ENCODE measurements around the gene HAS3. TPM values are rescaled to one million over a fixed set of nuclear protein-coding genes. Genes with fewer than 3 reads are reported as not detected.

HAS3 gene
- total and polyA plus RNA-seq, 11 donors = 0.21 to 2.0 (median 0.48) TPM

DNA sequence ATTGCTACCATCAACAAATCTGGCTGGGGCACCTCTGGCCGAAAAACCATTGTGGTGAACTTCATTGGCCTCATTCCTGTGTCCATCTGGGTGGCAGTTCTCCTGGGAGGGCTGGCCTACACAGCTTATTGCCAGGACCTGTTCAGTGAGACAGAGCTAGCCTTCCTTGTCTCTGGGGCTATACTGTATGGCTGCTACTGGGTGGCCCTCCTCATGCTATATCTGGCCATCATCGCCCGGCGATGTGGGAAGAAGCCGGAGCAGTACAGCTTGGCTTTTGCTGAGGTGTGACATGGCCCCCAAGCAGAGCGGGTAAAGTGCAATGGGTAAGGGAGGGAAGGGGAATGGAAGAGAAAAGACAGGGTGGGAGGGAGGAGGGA is 9.5 kb downstream of the HAS3 start:
- intact Hi-C loops (cut with DNase I) = loop anchor here in 4 of 10 donors (5.0 to 10.0 kb wide), 4 partner anchors 130 to 580 kb away; partner anchors contain the start of gene ZFP90 (in 1 of the 4)
- H3K4me3 ChIP-seq = no peak overlapping the region
- TF ChIP-seq POLR2A (IDR thresholded peaks at IDR 0.05) = no peak
- no peak for DNase-seq
- no peaks in the 10 kb centered on the region for H3K9me3 ChIP-seq
- H3K4me1 ChIP-seq = peaks cover 0 to 53% (median 23%) of the 10 kb centered on the region in 12 donors
- H3K27ac ChIP-seq = no peak overlapping the region
- peaks cover 0 to 73% (median 50%) of the 10 kb centered on the region in 9 donors for H3K36me3 ChIP-seq
- ATAC-seq = no peak
- H3K27me3 ChIP-seq = no peaks in the 10 kb centered on the region
- WGBS, 4 donors = 96 to 97% (median 97%) methylated on average over 6 of the region's 6 CpGs

DNA sequence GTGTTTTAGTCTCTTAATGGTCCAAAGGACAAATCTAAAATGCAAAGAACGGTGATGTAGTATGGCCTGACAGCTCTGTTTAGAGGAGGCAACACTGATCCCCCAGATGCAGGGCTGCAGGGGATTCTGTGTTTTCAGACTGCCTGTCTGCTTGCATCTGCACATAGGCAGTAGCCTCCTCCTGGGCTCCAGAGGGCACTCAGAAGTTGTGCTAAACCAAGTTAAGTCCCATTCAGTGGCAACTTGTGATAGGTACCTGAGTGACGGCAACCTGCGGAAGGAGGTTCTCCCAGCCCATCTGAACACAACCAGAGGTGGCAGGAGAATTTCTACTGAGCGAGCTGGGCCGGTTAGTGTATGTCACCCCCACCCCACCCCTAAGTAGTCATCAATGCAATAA is 9.9 kb downstream of the HAS3 start:
- intact Hi-C loops (cut with DNase I) = loop anchor here in 4 of 10 donors (5.0 to 10.0 kb wide), 4 partner anchors 131 to 581 kb away; partner anchors contain the start of gene ZFP90 (in 1 of the 4)
- H3K9me3 ChIP-seq = no peaks in the 10 kb centered on the region
- 95 to 98% (median 96%) methylated on average over 5 of the region's 5 CpGs for WGBS, 4 donors
- no peak overlapping the region for H3K4me3 ChIP-seq
- H3K36me3 ChIP-seq = peaks cover 0 to 73% (median 52%) of the 10 kb centered on the region in 9 donors
- H3K27me3 ChIP-seq = no peaks in the 10 kb centered on the region
- TF ChIP-seq, protein P1, sequence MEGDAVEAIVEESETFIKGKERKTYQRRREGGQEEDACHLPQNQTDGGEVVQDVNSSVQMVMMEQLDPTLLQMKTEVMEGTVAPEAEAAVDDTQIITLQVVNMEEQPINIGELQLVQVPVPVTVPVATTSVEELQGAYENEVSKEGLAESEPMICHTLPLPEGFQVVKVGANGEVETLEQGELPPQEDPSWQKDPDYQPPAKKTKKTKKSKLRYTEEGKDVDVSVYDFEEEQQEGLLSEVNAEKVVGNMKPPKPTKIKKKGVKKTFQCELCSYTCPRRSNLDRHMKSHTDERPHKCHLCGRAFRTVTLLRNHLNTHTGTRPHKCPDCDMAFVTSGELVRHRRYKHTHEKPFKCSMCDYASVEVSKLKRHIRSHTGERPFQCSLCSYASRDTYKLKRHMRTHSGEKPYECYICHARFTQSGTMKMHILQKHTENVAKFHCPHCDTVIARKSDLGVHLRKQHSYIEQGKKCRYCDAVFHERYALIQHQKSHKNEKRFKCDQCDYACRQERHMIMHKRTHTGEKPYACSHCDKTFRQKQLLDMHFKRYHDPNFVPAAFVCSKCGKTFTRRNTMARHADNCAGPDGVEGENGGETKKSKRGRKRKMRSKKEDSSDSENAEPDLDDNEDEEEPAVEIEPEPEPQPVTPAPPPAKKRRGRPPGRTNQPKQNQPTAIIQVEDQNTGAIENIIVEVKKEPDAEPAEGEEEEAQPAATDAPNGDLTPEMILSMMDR (IDR thresholded peaks at IDR 0.05) = no peak
- no peak for TF ChIP-seq POLR2A (IDR thresholded peaks at IDR 0.05)
- DNase-seq (no peak), ATAC-seq (no peak)
- H3K27ac ChIP-seq = no peak overlapping the region
- H3K4me1 ChIP-seq = peaks cover 0 to 53% (median 23%) of the 10 kb centered on the region in 12 donors

DNA sequence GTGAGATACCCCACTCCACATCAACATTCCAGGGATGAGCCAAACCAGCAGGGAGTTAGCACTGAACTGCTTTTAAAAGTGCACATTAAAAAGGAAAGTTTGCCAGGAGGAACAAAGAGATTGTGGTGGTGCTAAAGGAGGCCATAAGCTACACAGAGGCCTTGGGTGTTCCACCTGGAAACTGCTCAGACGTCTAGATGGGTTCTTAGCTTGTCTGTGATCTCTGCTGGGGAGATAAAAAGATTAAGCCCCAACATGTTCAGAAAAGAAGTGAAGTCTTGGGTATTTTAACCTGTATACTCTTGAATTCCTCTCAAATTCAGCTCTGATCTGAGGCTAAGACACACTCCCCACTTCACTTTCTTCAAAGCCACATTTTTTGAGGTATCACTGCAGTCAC is 10.4 kb downstream of the HAS3 start:
- Histone ChIP-seq H3K27ac (peak overlapping the region in 2 of 12 donors; percentile 10 to 17), H3K36me3 (peaks cover 0 to 73% (median 53%) of the 10 kb centered on the region in 9 donors), H3K4me1 (peaks cover 0 to 53% (median 23%) of the 10 kb centered on the region in 12 donors), H3K27me3 (no peaks in the 10 kb centered on the region), H3K4me3 (no peak overlapping the region), H3K9me3 (no peaks in the 10 kb centered on the region)
- 52 to 67% (median 65%) methylated on average over 1 of the region's 1 CpG for WGBS, 4 donors
- DNase-seq (no peak), ATAC-seq (no peak)
- intact Hi-C loops (cut with DNase I) = loop anchor here in 4 of 10 donors (5.0 to 10.0 kb wide), 4 partner anchors 131 to 581 kb away; partner anchors contain the start of gene ZFP90 (in 1 of the 4)
- TF ChIP-seq, protein P1 (IDR thresholded peaks at IDR 0.05) = no peak

DNA sequence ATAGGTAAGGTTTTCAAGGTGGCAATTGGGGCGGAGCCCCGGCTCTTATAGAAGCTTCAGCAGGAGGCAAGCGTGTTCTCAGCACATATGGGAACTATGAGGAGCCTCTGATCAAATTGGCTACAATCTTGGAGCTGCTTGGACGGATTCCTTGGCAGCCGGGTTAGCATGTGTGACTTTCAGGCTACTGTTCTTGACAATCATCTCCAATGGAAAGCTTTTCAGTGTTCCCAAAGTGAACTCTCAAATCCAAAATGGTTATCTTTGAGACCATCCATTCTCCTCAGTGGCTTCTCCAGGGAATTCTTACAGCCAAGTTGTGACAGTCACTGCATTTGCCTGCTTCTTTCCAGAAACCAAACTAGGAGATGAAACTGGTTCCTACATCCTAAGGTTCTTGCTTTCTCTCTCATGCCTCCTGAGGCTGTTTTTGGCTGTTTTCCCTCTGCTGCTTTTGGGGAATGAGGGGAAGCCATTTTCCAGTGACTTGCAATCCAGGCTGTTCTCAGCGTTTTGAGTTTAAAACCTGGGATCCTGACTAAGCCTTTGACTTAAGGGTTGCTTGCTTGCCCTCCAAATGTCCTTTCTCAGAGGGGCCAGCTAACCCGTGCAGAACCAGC is 10.9 kb downstream of the HAS3 start:
- DNase-seq (no peak), ATAC-seq (no peak)
- no peak for TF ChIP-seq POLR2A (IDR thresholded peaks at IDR 0.05)
- TF ChIP-seq, protein P1 (IDR thresholded peaks at IDR 0.05) = no peak
- intact Hi-C loops (cut with DNase I) = loop anchor here in 4 of 10 donors (5.0 to 10.0 kb wide), 4 partner anchors 132 to 582 kb away; partner anchors contain the start of gene ZFP90 (in 1 of the 4)
- H3K27ac ChIP-seq = peak overlapping the region in 6 of 12 donors; percentile 16 to 68 (median 46)
- 51 to 82% (median 61%) methylated on average over 7 of the region's 7 CpGs for WGBS, 4 donors
- H3K9me3 ChIP-seq = no peaks in the 10 kb centered on the region
- H3K36me3 ChIP-seq = peaks cover 0 to 78% (median 58%) of the 10 kb centered on the region in 9 donors
- H3K27me3 ChIP-seq = no peaks in the 10 kb centered on the region
- H3K4me1 ChIP-seq = peaks cover 0 to 53% (median 23%) of the 10 kb centered on the region in 12 donors
- H3K4me3 ChIP-seq = no peak overlapping the region

Data from heart left ventricle (tissue), 16 donors.